ENCODE data around the gene TP53TG3F.
"Not testable (repeated sequence)": the region's sequence is repeated elsewhere in the genome, so short reads cannot be mapped to it uniquely, and the experiment has no call there.

The TP53TG3F gene, protein sequence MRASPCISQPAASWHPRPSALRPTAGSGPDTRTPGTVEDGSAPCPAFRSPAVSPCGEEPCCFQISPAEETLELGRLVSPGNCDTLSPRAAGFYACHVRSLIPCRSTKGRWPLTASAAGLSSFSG

DNA sequence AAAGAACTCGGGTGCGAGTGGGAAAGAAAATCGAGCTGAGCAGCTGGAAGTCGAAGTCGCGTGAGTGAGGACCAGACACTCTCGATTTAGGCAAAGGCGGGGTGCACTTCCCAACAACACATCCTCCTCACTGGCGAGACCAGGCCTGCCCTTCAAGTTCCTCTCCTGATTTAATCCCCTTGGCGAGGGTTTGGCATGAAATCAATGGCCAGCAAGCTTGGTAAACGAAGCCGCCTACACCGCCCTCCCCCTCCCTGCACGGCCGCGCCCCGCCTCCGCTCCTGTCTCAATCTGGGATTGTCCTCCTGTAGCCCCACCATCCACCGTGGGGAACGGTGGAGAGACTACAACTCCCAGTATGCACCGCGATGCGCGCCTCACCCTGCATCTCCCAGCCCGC, at the start of gene TP53TG3F:
TSS of gene TP53TG3F (plus strand) at position 301 of the 400 bp plus-strand sequence. CDS start at position 369, 68 bp downstream.
- DNase-seq (ENCODE audit: extremely low spot score); CTCF ChIA-PET; POLR2A ChIA-PET: not testable (repeated sequence)

DNA sequence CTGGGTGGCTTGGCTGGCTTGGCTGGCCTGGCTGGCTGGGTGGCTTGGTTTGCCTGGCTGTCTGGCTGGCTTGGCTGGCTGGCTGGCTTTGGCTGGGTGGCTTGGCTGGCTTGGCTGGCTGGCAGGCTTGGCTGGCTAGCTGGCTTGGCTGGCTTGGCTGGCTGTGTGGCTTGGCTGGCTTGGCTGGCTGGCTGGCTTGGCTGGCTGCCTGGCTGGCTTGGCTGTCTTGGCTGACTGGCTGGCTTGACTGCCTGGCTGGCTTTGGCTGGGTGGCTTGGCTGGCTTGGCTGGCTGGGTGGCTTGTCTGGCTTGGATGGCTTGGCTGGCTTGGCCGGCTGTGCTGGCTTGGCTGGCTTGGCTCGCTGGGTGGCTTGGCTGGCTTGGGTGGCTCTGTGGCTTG, 32.2 kb downstream of the TP53TG3F start:
- CTCF ChIA-PET; DNase-seq (ENCODE audit: extremely low spot score); POLR2A ChIA-PET: not testable (repeated sequence)

DNA sequence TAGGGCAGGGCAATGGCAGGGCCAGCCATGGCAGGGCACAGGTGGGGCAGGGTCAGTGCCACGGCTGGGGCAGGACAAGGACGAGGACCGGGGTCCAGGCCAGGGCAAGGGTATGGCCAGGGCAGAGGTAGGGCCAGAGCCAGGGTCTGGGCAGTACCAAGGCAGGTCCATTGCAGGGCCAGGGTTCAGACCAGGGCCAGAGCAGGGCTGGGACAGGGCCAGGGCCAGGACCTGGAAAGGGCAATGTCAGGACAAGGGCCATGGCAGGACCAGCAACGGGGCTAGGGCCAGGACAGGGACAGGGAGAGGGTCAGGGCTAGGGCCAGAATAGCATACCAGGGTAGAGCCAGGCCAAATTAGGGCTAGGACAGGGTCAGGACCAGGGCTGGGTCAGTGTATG, 47.8 kb downstream of the TP53TG3F start:
- POLR2A ChIA-PET; CTCF ChIA-PET; DNase-seq (ENCODE audit: extremely low spot score): not testable (repeated sequence)

DNA sequence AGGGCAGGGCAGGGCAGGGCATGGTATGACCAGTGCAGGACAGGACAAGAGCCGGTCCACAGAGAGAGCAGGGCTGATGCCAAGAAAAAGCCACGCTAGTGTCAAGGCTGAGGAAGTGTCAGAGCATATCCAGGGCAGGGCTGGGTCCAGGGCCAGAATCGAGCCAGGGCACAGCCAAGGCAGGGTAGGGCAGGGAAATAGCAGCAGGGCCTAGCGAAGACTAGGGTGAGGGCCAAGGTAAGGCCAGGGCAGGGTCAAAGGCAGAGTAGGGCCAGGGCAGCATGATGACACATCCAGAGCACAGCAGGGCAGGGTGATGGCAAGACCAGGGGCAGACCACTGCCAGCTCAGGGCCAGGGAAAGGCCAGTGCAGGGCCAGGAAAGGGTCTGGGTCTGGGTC, 49.7 kb downstream of the TP53TG3F start:
- POLR2A ChIA-PET; DNase-seq (ENCODE audit: extremely low spot score); CTCF ChIA-PET: not testable (repeated sequence)

DNA sequence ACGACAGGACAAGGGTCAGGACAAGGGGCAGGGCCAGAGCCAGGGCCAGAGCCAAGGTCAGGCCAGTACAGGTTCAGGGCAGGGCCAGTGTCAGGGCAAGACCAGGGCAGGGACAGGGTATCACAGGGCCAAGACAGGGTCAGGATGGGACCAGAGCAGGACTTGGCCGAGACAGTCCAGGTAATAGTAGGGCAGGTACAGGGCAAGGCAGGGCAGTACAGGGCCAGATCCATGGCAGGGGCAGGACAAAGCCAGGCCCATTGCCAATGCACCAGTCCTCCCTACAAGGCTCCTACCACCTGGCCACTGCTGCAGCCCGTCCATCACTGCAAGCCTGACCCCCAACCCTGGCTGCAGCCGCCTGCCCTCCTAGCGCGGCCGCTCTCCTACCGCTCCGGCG, 50.5 kb downstream of the TP53TG3F start:
- POLR2A ChIA-PET; CTCF ChIA-PET; DNase-seq (ENCODE audit: extremely low spot score): not testable (repeated sequence)

All from HEK293T (cell line).